ENCODE results near the gene ZC3H12D. TPM values are rescaled to one million over a fixed set of nuclear protein-coding genes. Genes with fewer than 3 reads are reported as not detected.

ZC3H12D gene
- total RNA-seq, 2 experiments from 2014 or later = 72.2 to 89.9 TPM

DNA sequence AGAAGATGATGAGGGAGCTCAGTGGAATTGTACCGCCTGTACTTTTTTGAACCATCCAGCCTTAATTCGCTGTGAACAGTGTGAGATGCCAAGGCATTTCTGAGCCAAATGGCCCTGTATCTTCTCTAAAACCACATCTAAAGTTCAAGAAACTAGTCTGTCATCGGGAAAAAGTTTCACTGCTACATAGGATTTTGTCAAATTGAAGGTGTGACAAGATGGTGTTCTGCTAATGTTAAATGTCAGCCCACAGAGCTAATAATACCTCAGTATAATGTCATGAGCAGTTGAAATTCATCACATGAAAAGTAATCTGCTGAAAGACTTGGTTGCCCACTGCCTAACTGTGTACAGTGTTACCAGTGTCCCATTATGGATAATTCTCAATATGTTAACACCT is 75.2 kb downstream of the ZC3H12D start:
- ChIA-PET POLR2A (no interaction called here), CTCF (interaction anchor here (0.7 to 2.1 kb wide), 4 partner anchors 9 to 24 kb away, joined by 3 to 7 read pairs (median 4); no protein-coding TSS in a partner anchor)
- no peak for DNase-seq
- no peak overlapping the region for H3K4me3 Mint-ChIP-seq
- peaks cover 61% of the 10 kb centered on the region for H3K36me3 Mint-ChIP-seq (ENCODE audit: low read depth)
- peaks cover 16% of the 10 kb centered on the region for H3K4me1 Mint-ChIP-seq
- no peaks in the 10 kb centered on the region for H3K27me3 Mint-ChIP-seq
- ATAC-seq = no peak
- intact Hi-C loops (cut with DNase I, micrococcal nuclease) = loop anchor here in 1 of 2 experiments (10.0 kb wide), 1 partner anchor 1265 kb away; no protein-coding TSS in a partner anchor
- H3K9me3 Mint-ChIP-seq (ENCODE audit: low read depth) = no peaks in the 10 kb centered on the region
- no peak overlapping the region for H3K27ac Mint-ChIP-seq

DNA sequence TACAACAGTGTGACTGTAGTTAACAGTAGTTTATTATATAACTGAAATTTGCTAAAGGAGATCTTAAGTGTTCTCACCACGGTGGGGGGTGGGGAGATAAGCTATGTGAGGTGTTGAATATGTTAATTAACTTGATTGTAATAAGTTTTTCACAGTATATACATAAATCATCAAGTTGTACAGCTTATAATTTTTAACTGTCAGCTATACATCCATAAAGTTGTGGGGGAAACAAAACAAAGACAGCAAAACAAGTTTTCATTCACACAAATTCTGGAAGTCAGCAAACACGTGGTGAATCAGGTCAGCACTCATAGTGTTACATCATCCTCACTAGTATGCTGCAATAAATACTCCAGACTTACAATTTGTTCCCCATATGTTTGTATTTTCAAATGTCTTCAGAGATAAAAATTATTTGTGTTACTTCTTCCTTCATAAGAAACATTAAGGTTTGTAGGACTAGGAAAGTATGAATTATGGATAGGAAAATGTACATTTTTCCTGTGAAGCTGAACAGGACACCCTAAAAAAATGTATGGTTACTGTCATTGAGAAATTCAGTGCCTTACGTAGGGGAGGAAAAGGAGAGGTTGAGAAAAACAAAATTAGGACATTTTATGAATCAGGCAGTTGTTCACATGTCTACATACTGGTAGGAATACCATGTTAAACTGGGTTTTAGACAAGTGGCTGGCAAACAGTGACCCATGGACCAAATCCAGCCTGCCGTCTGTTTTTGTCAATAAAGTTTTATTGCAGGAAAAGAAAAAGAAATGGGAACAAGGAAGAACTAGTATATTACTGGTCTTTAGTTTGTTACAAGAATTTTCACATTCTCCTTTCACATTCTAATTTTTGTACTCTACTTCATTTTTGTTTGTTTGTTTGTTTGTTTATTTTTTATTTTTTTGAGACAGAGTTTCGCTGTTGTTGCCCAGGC is 78.7 kb downstream of the ZC3H12D start:
- intact Hi-C loops (cut with DNase I, micrococcal nuclease) = loop anchor here in 1 of 2 experiments (10.0 kb wide), 1 partner anchor 1261 kb away; no protein-coding TSS in a partner anchor
- Mint-ChIP-seq H3K4me1 (peaks cover 33% of the 10 kb centered on the region), H3K4me3 (no peak overlapping the region), H3K36me3 (ENCODE audit: low read depth) (peaks cover 65% of the 10 kb centered on the region), H3K27ac (peak overlapping the region; percentile 86), H3K9me3 (ENCODE audit: low read depth) (no peaks in the 10 kb centered on the region), H3K27me3 (no peaks in the 10 kb centered on the region)
- ChIA-PET CTCF (interaction anchor here (0.5 to 1.6 kb wide), 10 partner anchors 11 to 378 kb away, joined by 3 to 6 read pairs (median 3); no protein-coding TSS in a partner anchor), POLR2A (no interaction called here)
- ATAC-seq = peak; percentile 27
- DNase-seq = no peak

DNA sequence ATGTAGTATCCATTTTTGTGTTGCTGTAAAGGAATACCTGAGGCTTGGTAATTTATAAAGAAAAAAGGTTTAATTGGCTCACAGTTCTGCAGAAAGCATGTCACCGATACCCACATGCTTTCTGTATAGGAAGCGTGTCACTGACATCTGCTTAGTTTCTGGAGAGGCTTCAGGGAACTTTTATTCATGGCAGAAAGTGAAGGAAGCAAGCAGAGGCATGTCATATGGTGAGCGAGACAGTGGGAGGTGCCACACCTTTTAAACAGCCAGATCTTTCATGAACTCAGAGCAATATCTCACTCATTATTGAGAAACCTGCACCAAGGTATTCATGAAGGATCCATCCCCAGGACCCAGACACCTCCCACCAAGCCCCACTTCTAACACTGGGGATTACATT is 81.3 kb downstream of the ZC3H12D start:
- ATAC-seq (peak; percentile 47), DNase-seq (no peak)
- no peaks in the 10 kb centered on the region for H3K27me3 Mint-ChIP-seq
- CTCF ChIA-PET = no interaction called here
- POLR2A ChIA-PET = no interaction called here
- peaks cover 59% of the 10 kb centered on the region for H3K36me3 Mint-ChIP-seq (ENCODE audit: low read depth)
- intact Hi-C loops (cut with DNase I, micrococcal nuclease) = loop anchor here in 1 of 2 experiments (10.0 kb wide), 1 partner anchor 1259 kb away; no protein-coding TSS in a partner anchor
- H3K4me3 Mint-ChIP-seq = no peak overlapping the region
- H3K27ac Mint-ChIP-seq = peak overlapping the region; percentile 48
- peaks cover 33% of the 10 kb centered on the region for H3K4me1 Mint-ChIP-seq
- H3K9me3 Mint-ChIP-seq (ENCODE audit: low read depth) = no peaks in the 10 kb centered on the region

DNA sequence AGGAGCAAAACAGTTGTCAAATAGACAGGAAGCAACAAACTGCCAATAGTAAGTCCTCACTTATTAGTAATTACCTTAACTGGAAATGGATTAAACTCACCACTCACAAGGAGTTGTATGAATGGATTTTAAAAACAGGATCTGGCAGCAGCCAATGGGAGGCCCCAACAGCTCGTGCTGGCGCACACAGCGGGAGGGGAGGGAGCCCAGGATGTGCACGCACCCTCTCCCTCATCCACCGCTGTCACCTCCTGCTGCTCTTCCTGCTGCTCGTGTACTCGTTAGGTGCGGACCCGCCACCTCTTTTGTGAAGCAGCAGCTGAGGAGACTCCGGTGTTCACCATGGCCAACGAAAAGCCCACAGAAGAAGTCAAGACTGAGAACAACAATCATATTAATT is 84.8 kb downstream of the ZC3H12D start, which contains the start of gene SUMO4:
SUMO4 (plus strand) TSS at position 213 of the 400 bp plus-strand sequence; CDS start at position 343, 130 bp downstream.
- ChIA-PET CTCF (no interaction called here), POLR2A (no interaction called here)
- DNase-seq (no peak), ATAC-seq (no peak)
- Mint-ChIP-seq H3K9me3 (ENCODE audit: low read depth) (no peaks in the 10 kb centered on the region), H3K27ac (no peak within 1 kb of the TSS), H3K4me3 (no peak within 1 kb of the TSS), H3K27me3 (no peaks in the 10 kb centered on the region), H3K4me1 (peaks cover 30% of the 10 kb centered on the region), H3K36me3 (ENCODE audit: low read depth) (peaks cover 68% of the 10 kb centered on the region)
- intact Hi-C loops (cut with DNase I, micrococcal nuclease) = loop anchor here in 1 of 2 experiments (10.0 kb wide), 1 partner anchor 1255 kb away; no protein-coding TSS in a partner anchor

DNA sequence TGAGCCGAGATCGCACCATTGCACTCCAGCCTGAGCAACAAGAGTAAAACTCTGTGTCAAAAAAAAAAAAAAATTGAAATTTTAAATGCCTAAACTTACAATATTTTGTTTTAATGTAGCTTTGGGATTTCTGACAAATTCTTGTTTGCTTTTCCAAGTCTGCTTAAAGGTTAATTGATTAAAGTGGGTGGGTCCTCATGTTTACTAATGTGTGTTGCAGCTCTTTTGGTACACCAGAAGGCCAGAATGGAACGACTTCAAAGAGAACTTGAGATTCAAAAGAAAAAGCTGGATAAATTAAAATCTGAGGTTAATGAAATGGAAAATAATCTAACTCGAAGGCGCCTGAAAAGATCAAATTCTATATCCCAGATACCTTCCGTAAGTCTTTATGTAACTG is 87.4 kb downstream of the ZC3H12D start:
- peak overlapping the region; percentile 25 for H3K27ac Mint-ChIP-seq
- ATAC-seq (no peak), DNase-seq (no peak)
- no peaks in the 10 kb centered on the region for H3K27me3 Mint-ChIP-seq
- peaks cover 69% of the 10 kb centered on the region for H3K36me3 Mint-ChIP-seq (ENCODE audit: low read depth)
- no peaks in the 10 kb centered on the region for H3K9me3 Mint-ChIP-seq (ENCODE audit: low read depth)
- ChIA-PET CTCF (interaction anchor here (0.7 to 1.6 kb wide), 8 partner anchors 11 to 368 kb away, joined by 3 to 7 read pairs (median 3); no protein-coding TSS in a partner anchor), POLR2A (interaction anchor here (0.6 kb wide), 1 partner anchor 484 kb away, joined by 4 read pairs; no protein-coding TSS in a partner anchor)
- intact Hi-C loops (cut with DNase I, micrococcal nuclease) = no loop called here
- peaks cover 30% of the 10 kb centered on the region for H3K4me1 Mint-ChIP-seq
- no peak overlapping the region for H3K4me3 Mint-ChIP-seq

Other genes with a start within 250 kb of the ZC3H12D start
- gene TAB2, start 167.3 kb downstream of the ZC3H12D start, total RNA-seq = 10 to 100 TPM; 65.8 to 94.1 TPM
- 1 to 10 TPM; 4.7 to 5.3 TPM for gene SUMO4, start 84.8 kb downstream of the ZC3H12D start, total RNA-seq
- gene PPIL4, start 61.0 kb upstream of the ZC3H12D start, total RNA-seq = 10 to 100 TPM; 22.6 to 26.8 TPM
- 10 to 100 TPM; 15.9 to 17.3 TPM for gene GINM1, start 81.4 kb upstream of the ZC3H12D start, total RNA-seq
- gene KATNA1, start 163.7 kb upstream of the ZC3H12D start, total RNA-seq = 10 to 100 TPM; 18.1 to 21.6 TPM
- gene LATS1, start 233.1 kb upstream of the ZC3H12D start, total RNA-seq = 10 to 100 TPM; 21.2 to 23.5 TPM